SK-N-SH (cell line): ENCODE measurements around the gene ETV3. TPM values are rescaled to one million over a fixed set of nuclear protein-coding genes. Genes with fewer than 3 reads are reported as not detected.

ENCODE experiments used
- CTCF ChIA-PET: fragments of 300-600, 350-600 bp; formaldehyde crosslinking; extraction: SDS; loops from one replicate; lab custom pipeline; 2021; lab: Yijun Ruan, JAX
- POLR2A ChIA-PET: fragments of 350-600 bp; sonication (Branson Sonifier 250); formaldehyde crosslinking; extraction: SDS; loops from one replicate; lab custom pipeline; 2020; ENCODE audit warnings: antibody characterized with exemption, inconsistent platforms; lab: Yijun Ruan, JAX
- DNase-seq: peaks from one replicate; pipeline ENCODE4 v3.0.0; 2012
- H2AFZ ChIP-seq: fragments of 200-600 bp; sonication (generic); 2 replicates; pipeline ENCODE4 v1.8.1; 2016; ENCODE audit warnings: antibody characterized with exemption, mild to moderate bottlenecking, low read depth
- H3F3A ChIP-seq: fragments of 200-600 bp; sonication (generic); replicated peaks from 2 replicates; pipeline ENCODE3; 2016; ENCODE audit warnings: antibody characterized with exemption, mild to moderate bottlenecking; ENCODE audit not compliant: insufficient read depth
- H3K27ac ChIP-seq, 2 experiments: fragments of 200-500 bp in 1 of 2; fragments of 200-600 bp in 1 of 2; sonication (Bioruptor generic) in 1 of 2; sonication (generic), shearing (Covaris generic) in 1 of 2; 2 replicates each; pipeline versions ENCODE4 v1.5.1 to v1.6.1; 2014 to 2016; ENCODE audit warnings: low read depth in 2 of 2, inconsistent platforms in 1 of 2, low read length in 1 of 2, mild to moderate bottlenecking in 1 of 2, mixed read lengths in 1 of 2
- H3K27me3 ChIP-seq: fragments of 200-600 bp; sonication (generic), shearing (Covaris generic); 2 replicates; pipeline ENCODE4 v1.6.1; 2016; ENCODE audit warnings: mixed run types; ENCODE audit not compliant: insufficient read depth
- H3K36me3 ChIP-seq, 2 experiments: fragments of 200-500 bp in 1 of 2; fragments of 200-600 bp in 1 of 2; sonication (Bioruptor generic) in 1 of 2; sonication (generic) in 1 of 2; replicated peaks in 1 of 2; 2 replicates each; pipeline versions ENCODE3 to v1.5.1; 2014 to 2016; ENCODE audit warnings: low read length in 1 of 2, mild to moderate bottlenecking in 1 of 2; ENCODE audit not compliant: insufficient read depth in 2 of 2, control insufficient read depth in 1 of 2
- H3K4me1 ChIP-seq, 2 experiments: fragments of 200-500 bp in 1 of 2; fragments of 200-600 bp in 1 of 2; sonication (Bioruptor generic) in 1 of 2; sonication (generic), shearing (Covaris generic) in 1 of 2; 2 replicates each; pipeline versions ENCODE4 v1.5.1 to v1.6.1; 2014 to 2016; ENCODE audit warnings: low read depth in 1 of 2, low read length in 1 of 2, mixed run types in 1 of 2; ENCODE audit not compliant: insufficient read depth in 2 of 2, control insufficient read depth in 1 of 2
- H3K4me2 ChIP-seq: fragments of 200-600 bp; sonication (generic), shearing (Covaris generic); 2 replicates; pipeline ENCODE4 v1.6.1; 2017; ENCODE audit warnings: mixed run types
- H3K4me3 ChIP-seq, 2 experiments: fragments of 200-500 bp in 1 of 2; fragments of 200-600 bp in 1 of 2; sonication (Bioruptor generic) in 1 of 2; sonication (generic), shearing (Covaris generic) in 1 of 2; 2 replicates each; pipeline versions ENCODE4 v1.5.1 to v1.8.1; 2014 to 2016; ENCODE audit warnings: low read depth in 2 of 2, inconsistent platforms in 1 of 2, low read length in 1 of 2, mild to moderate bottlenecking in 1 of 2, mixed read lengths in 1 of 2, moderate library complexity in 1 of 2
- H3K79me2 ChIP-seq: fragments of 200-600 bp; sonication (generic); 2 replicates; pipeline ENCODE4 v1.8.1; 2017; ENCODE audit warnings: mild to moderate bottlenecking; ENCODE audit not compliant: insufficient read depth
- H3K9ac ChIP-seq: fragments of 200-600 bp; sonication (generic); 2 replicates; pipeline ENCODE4 v1.6.1; 2017; ENCODE audit warnings: mixed run types
- H3K9me2 ChIP-seq: fragments of 200-600 bp; sonication (generic); 2 replicates; pipeline ENCODE4 v1.6.1; 2017; ENCODE audit warnings: mixed run types
- H3K9me3 ChIP-seq: fragments of 200-600 bp; sonication (generic); 2 replicates; pipeline ENCODE4 v1.6.1; 2017; ENCODE audit warnings: mixed run types, mild to moderate bottlenecking, moderate library complexity
- H4K20me1 ChIP-seq: fragments of 200-600 bp; sonication (generic); 2 replicates; pipeline ENCODE4 v1.6.1; 2017; ENCODE audit warnings: mild to moderate bottlenecking, mixed run types; ENCODE audit not compliant: insufficient read depth
- EP300 ChIP-seq, 2 experiments: IDR thresholded peaks; 2 replicates each; pipeline versions ENCODE4 v1.4.0 to v1.6.1; 2012; ENCODE audit warnings: borderline replicate concordance in 1 of 2, low read depth in 1 of 2, low read length in 1 of 2
- EZH2phosphoT487 ChIP-seq: fragments of 200-600 bp; sonication (generic); IDR thresholded peaks from 2 replicates; pipeline ENCODE4 v1.6.1; 2017; ENCODE audit warnings: low read depth, mixed run types, mild to moderate bottlenecking, antibody characterized with exemption, moderate library complexity, borderline replicate concordance
- FOXJ3 ChIP-seq: sonication (generic); formaldehyde crosslinking; IDR thresholded peaks from 2 replicates; pipeline ENCODE4 v1.5.1; 2020; ENCODE audit warnings: mild to moderate bottlenecking, missing genetic modification reagents
- GABPA ChIP-seq: IDR thresholded peaks from 2 replicates; pipeline ENCODE4 v1.4.0; 2012; ENCODE audit warnings: low read depth, mild to moderate bottlenecking
- MEF2A ChIP-seq: IDR thresholded peaks from 2 replicates; pipeline ENCODE4 v1.4.0; 2012; ENCODE audit warnings: low read depth, borderline replicate concordance
- POLR2AphosphoS5 ChIP-seq: IDR thresholded peaks from 2 replicates; pipeline ENCODE4 v1.6.1; 2012; ENCODE audit warnings: low read depth, low read length
- RCOR1 ChIP-seq: fragments of 150-350 bp; IDR thresholded peaks from 2 replicates; pipeline ENCODE4 v1.6.1; 2017; ENCODE audit warnings: antibody characterized with exemption, low read length
- SMC3 ChIP-seq: IDR thresholded peaks from 2 replicates; pipeline ENCODE4 v1.6.1; 2012; ENCODE audit warnings: low read depth, low read length, improper control_type of control experiment
- TAF1 ChIP-seq: IDR thresholded peaks from 2 replicates; pipeline ENCODE4 v1.6.1; 2012; ENCODE audit warnings: low read depth, mild to moderate bottlenecking, low read length, moderate library complexity, borderline replicate concordance
- TEAD4 ChIP-seq: IDR thresholded peaks from 2 replicates; pipeline ENCODE4 v1.4.0; 2012; ENCODE audit warnings: mild to moderate bottlenecking, borderline replicate concordance; ENCODE audit not compliant: insufficient read depth
- WGBS: methylation state at CpG from one replicate; pipeline ENCODE4 v1.1.6; 2017; ENCODE audit warnings: low lambda C conversion rate; 5-methylcytosine and 5-hydroxymethylcytosine counted together
- polyA plus RNA-seq, 3 experiments: library from polyadenylated mRNA; depleted of rRNA; stranded (reverse); fragments of >200 nt; gene quantifications; 2 replicates each; pipeline ENCODE4 v1.2.3, GENCODE V29; 2012
- TF ChIP-seq, protein P1 (sequence below): IDR thresholded peaks from 2 replicates; pipeline ENCODE4 v1.4.0; 2012; ENCODE audit warnings: low read depth, borderline replicate concordance
- TF ChIP-seq, protein P2 (sequence below): fragments of 200-600 bp; sonication (generic); IDR thresholded peaks from 2 replicates; pipeline ENCODE4 v1.6.1; 2017; ENCODE audit warnings: antibody characterized with exemption, mild to moderate bottlenecking, moderate library complexity
- TF ChIP-seq, protein P3 (sequence below): fragments of 150-350 bp; IDR thresholded peaks from 2 replicates; pipeline ENCODE4 v1.6.1; 2017; ENCODE audit warnings: antibody characterized with exemption, low read length, low read depth, borderline replicate concordance

The ETV3 gene
- polyA plus RNA-seq, 1 of the 3 experiments (the other 2 are of a cell fraction) = 5.4 TPM

DNA sequence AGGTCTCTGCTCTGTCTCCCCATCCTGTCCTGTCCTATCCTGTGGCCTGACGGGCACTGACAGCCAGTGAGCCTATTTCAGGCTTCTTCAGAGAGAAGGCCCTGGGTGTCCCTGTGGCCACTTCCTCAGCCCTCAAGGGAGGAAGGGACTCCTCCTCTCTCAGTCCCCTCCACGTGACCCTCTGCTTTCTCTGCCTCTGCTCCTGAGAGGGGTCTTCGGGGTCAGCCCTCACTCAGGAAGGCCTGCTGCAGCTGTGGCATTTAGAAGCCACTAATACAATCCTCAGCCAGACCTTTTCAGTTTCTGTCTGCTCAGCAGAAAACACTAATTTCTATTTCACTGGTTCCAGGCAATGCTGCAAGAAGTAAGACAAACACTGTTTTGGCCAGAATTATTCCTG is 43.6 kb upstream of the ETV3 start:
- ChIA-PET POLR2A (no interaction called here), CTCF (interaction anchor here (0.6 to 1.3 kb wide), 5 partner anchors 12 to 189 kb away, joined by 3 to 4 read pairs (median 3); no protein-coding TSS in a partner anchor)
- no peak overlapping the region for H3K9ac ChIP-seq
- TF ChIP-seq EP300 (IDR thresholded peaks at IDR 0.05; ENCODE audit: borderline replicate concordance in 1 of 2, low read depth in 1 of 2, low read length in 1 of 2) = no peak
- TF ChIP-seq TAF1 = no peak
- TF ChIP-seq EZH2phosphoT487 = no peak
- TF ChIP-seq, protein P1, sequence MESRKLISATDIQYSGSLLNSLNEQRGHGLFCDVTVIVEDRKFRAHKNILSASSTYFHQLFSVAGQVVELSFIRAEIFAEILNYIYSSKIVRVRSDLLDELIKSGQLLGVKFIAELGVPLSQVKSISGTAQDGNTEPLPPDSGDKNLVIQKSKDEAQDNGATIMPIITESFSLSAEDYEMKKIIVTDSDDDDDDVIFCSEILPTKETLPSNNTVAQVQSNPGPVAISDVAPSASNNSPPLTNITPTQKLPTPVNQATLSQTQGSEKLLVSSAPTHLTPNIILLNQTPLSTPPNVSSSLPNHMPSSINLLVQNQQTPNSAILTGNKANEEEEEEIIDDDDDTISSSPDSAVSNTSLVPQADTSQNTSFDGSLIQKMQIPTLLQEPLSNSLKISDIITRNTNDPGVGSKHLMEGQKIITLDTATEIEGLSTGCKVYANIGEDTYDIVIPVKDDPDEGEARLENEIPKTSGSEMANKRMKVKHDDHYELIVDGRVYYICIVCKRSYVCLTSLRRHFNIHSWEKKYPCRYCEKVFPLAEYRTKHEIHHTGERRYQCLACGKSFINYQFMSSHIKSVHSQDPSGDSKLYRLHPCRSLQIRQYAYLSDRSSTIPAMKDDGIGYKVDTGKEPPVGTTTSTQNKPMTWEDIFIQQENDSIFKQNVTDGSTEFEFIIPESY = no peak
- TF ChIP-seq FOXJ3 (CRISPR knock-in tag) = no peak
- TF ChIP-seq GABPA = no peak
- no peak for TF ChIP-seq POLR2AphosphoS5
- TF ChIP-seq, protein P2, sequence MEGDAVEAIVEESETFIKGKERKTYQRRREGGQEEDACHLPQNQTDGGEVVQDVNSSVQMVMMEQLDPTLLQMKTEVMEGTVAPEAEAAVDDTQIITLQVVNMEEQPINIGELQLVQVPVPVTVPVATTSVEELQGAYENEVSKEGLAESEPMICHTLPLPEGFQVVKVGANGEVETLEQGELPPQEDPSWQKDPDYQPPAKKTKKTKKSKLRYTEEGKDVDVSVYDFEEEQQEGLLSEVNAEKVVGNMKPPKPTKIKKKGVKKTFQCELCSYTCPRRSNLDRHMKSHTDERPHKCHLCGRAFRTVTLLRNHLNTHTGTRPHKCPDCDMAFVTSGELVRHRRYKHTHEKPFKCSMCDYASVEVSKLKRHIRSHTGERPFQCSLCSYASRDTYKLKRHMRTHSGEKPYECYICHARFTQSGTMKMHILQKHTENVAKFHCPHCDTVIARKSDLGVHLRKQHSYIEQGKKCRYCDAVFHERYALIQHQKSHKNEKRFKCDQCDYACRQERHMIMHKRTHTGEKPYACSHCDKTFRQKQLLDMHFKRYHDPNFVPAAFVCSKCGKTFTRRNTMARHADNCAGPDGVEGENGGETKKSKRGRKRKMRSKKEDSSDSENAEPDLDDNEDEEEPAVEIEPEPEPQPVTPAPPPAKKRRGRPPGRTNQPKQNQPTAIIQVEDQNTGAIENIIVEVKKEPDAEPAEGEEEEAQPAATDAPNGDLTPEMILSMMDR = no peak
- no peak for TF ChIP-seq TEAD4
- H3K9me3 ChIP-seq = no peaks in the 10 kb centered on the region
- H3K27me3 ChIP-seq = peaks cover 76% of the 10 kb centered on the region
- no peak overlapping the region for H3K27ac ChIP-seq
- DNase-seq = no peak
- no peak overlapping the region for H3K4me2 ChIP-seq
- H2AFZ ChIP-seq = no peak overlapping the region
- WGBS = 0% methylated on average over 2 of the region's 3 CpGs
- H3K4me1 ChIP-seq = no peaks in the 10 kb centered on the region
- H3F3A ChIP-seq = no peaks in the 10 kb centered on the region
- no peaks in the 10 kb centered on the region for H4K20me1 ChIP-seq
- no peaks in the 10 kb centered on the region for H3K36me3 ChIP-seq
- H3K4me3 ChIP-seq = no peak overlapping the region
- H3K9me2 ChIP-seq = no peaks in the 10 kb centered on the region
- no peaks in the 10 kb centered on the region for H3K79me2 ChIP-seq

DNA sequence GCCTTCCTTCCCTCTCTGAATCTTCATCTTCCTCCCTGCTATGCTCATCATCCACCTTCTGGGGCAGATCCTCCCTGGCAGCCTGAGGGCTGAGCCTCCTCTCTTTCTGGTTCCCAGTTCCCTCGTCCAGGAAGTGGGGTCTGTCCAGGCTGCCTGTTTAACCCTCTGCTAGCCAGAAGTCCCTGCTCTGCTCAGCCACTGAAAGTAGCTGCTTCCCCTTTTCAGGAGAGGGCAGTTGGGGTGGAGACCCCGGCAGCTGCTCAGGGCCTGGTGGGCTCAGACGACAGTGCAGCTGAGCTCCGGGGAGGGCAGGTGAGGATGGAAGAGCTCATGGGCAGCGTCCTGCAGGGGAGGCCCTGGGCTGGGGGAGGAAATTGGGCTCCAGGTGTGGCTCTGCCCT is 43.1 kb upstream of the ETV3 start:
- Histone ChIP-seq H3K79me2 (no peaks in the 10 kb centered on the region), H2AFZ (no peak overlapping the region), H3K27me3 (peaks cover 76% of the 10 kb centered on the region), H3K9me2 (no peaks in the 10 kb centered on the region), H3K4me2 (no peak overlapping the region), H4K20me1 (no peaks in the 10 kb centered on the region), H3K4me3 (no peak overlapping the region), H3K9ac (no peak overlapping the region), H3K4me1 (no peaks in the 10 kb centered on the region), H3K9me3 (no peaks in the 10 kb centered on the region), H3K27ac (no peak overlapping the region), H3K36me3 (no peaks in the 10 kb centered on the region), H3F3A (no peaks in the 10 kb centered on the region)
- no peak for TF ChIP-seq SMC3
- TF ChIP-seq, protein P3, sequence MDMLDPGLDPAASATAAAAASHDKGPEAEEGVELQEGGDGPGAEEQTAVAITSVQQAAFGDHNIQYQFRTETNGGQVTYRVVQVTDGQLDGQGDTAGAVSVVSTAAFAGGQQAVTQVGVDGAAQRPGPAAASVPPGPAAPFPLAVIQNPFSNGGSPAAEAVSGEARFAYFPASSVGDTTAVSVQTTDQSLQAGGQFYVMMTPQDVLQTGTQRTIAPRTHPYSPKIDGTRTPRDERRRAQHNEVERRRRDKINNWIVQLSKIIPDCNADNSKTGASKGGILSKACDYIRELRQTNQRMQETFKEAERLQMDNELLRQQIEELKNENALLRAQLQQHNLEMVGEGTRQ = no peak
- TF ChIP-seq EZH2phosphoT487 = no peak
- TF ChIP-seq RCOR1 = no peak
- no peak for TF ChIP-seq POLR2AphosphoS5
- TF ChIP-seq, protein P1 = no peak
- TF ChIP-seq MEF2A = no peak
- TF ChIP-seq GABPA = no peak
- DNase-seq = no peak
- 0% methylated on average over 1 of the region's 5 CpGs for WGBS
- ChIA-PET POLR2A (no interaction called here), CTCF (interaction anchor here (0.6 to 1.3 kb wide), 4 partner anchors 13 to 189 kb away, joined by 3 to 4 read pairs (median 3); no protein-coding TSS in a partner anchor)
